ENCODE data around the gene ANKRD10. TPM values are rescaled to one million over a fixed set of nuclear protein-coding genes. Genes with fewer than 3 reads are reported as not detected.

The ANKRD10 gene
- total and polyA plus RNA-seq, 2 of the 8 experiments (the other 6 are each of a cell fraction or from before 2014, with no cell fraction given) = 146 to 218 TPM

GRCh38 chr13:110925023-110925612 lies 10.2 kb upstream of the ANKRD10 start (continued):
- TF ChIP-seq CBX8 (IDR thresholded peaks at IDR 0.05; ENCODE audit: borderline replicate concordance, low read depth, low read length) (no peak), NANOG (IDR thresholded peaks at IDR 0.05; ENCODE audit: insufficient read depth, low read depth, low read length, poor library complexity, severe bottlenecking) (no peak), POU5F1 (IDR thresholded peaks at IDR 0.05; ENCODE audit: low read depth, low read length) (no peak), E2F6 (IDR thresholded peaks at IDR 0.05) (no peak), SP1 (IDR thresholded peaks at IDR 0.05; ENCODE audit: low read depth, low read length) (no peak), SP4 (IDR thresholded peaks at IDR 0.05; ENCODE audit: low read length) (no peak), SAP30 (IDR thresholded peaks at IDR 0.05; ENCODE audit: insufficient read depth, insufficient replicate concordance, low read length) (no peak), ATF3 (IDR thresholded peaks at IDR 0.05; ENCODE audit: insufficient read depth, low read depth, low read length) (no peak), NRF1 (IDR thresholded peaks at IDR 0.05; ENCODE audit: low read depth, low read length) (no peak), SIX5 (IDR thresholded peaks at IDR 0.05; ENCODE audit: low read depth, low read length) (no peak), RFX5 (IDR thresholded peaks at IDR 0.05; ENCODE audit: borderline replicate concordance, low read depth, low read length) (no peak), EZH2 (IDR thresholded peaks at IDR 0.05; ENCODE audit: low read depth, low read length, severe bottlenecking) (no peak), TEAD4 (IDR thresholded peaks at IDR 0.05; ENCODE audit: low read depth, low read length) (no peak), HDAC2 (IDR thresholded peaks at IDR 0.05; ENCODE audit: borderline replicate concordance in 1 of 2, low read depth in 2 of 2, low read length in 2 of 2) (no peak), CHD2 (IDR thresholded peaks at IDR 0.05; ENCODE audit: low read length) (no peak)
- TF ChIP-seq, protein P1, sequence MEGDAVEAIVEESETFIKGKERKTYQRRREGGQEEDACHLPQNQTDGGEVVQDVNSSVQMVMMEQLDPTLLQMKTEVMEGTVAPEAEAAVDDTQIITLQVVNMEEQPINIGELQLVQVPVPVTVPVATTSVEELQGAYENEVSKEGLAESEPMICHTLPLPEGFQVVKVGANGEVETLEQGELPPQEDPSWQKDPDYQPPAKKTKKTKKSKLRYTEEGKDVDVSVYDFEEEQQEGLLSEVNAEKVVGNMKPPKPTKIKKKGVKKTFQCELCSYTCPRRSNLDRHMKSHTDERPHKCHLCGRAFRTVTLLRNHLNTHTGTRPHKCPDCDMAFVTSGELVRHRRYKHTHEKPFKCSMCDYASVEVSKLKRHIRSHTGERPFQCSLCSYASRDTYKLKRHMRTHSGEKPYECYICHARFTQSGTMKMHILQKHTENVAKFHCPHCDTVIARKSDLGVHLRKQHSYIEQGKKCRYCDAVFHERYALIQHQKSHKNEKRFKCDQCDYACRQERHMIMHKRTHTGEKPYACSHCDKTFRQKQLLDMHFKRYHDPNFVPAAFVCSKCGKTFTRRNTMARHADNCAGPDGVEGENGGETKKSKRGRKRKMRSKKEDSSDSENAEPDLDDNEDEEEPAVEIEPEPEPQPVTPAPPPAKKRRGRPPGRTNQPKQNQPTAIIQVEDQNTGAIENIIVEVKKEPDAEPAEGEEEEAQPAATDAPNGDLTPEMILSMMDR (IDR thresholded peaks at IDR 0.05; ENCODE audit: control extremely low read depth in 1 of 3, insufficient read depth in 1 of 3, low read depth in 1 of 3, low read length in 3 of 3) = peak; percentile 33 to 70 (median 61)

Measured in H1 (cell line).